Stimulated activated CD8-positive, alpha-beta memory T cell treated with anti-CD3 and anti-CD28 coated beads, Interleukin-15, amount 100 ng/mL, for 24 hours (primary cell): ENCODE results near the gene MPND.
"Not testable (repeated sequence)": the region's sequence is repeated elsewhere in the genome, so short reads cannot be mapped to it uniquely, and the experiment has no call there.

Experiments
- DNase-seq: peaks from one replicate; pipeline ENCODE4 v3.0.0-alpha.2; 2020; ENCODE audit warnings: low read depth

MPND gene

DNA sequence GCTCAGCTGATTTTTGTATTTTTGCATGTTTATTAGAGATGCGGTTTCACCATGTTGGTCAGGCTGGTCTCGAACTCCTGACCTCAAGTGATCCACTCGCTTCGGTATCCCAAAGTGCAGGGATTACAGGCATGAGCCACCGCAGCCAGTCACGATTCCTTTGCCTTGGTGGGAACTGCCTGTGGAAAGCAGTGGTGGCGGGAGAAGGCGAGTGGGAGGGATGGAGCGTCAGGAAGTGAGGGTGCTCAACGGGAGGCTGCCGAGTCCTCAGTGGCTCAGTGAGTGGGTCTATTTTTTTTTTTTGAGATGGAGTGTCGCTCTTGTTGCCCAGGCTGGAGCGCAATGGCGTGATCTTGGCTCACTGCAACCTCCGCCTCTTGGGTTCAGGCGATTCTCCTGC, 5.9 kb downstream of the MPND start:
- DNase-seq = not testable (repeated sequence)

DNA sequence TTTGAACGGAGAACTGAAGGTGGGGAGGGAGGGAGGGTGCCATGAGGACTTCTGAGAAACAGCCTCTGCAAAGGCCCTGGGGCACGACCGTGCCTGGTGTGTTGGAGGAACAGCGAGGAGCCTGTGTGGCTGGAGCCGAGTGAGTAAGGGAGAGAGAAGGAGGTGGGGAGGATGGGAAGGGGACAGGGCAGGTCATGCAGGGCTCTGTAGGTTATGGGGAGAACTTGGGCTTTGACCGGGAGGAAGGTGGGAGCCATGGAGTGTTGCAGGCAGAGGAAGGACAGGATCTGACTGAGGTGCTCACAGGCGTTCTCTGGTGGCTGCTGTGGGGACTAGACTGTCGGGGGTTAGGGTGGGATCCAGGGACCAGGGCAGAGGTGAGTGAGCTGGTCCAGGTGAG, 6.7 kb downstream of the MPND start:
- DNase-seq = no peak

DNA sequence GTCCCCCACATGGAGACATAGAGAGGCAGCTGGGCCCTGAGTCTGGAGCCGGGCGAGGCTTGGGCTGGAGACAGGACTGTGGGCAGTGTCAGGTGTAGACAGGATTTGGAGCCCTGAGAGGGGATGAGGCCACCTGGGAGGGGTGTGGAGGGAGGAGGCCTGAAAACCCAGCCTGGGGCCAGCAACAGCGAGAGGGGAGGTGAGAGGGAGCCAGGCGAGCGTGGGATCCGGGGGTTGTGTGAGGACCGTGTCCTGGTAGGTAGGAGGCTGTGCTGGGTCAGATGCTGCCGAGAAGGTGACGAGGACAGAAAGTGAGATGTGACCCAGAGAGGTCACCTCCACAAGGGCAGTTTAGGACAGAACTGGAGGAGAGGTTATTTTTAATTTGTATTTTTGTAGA, 7.4 kb downstream of the MPND start:
- DNase-seq = no peak

DNA sequence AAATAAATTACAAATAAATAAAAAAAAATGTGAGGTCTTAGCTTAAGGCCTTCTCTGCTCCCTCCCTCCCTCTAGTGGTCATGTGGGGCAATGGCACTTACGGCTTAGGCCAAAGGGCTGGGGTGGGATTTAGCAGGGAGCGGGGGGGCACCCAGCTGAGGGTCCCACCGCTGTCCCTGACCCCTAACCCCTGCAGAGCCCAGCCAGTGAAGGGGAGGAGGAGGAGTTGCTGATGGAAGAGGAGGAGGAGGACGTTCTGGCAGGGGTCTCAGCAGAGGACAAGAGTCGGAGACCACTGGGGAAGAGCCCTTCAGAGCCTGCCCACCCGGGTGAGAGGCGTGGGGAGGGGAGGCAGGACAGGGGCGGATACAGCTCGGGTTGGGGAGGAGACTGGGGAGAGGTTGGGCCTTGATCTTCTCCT, 9.3 kb downstream of the MPND start:
- DNase-seq = no peak

DNA sequence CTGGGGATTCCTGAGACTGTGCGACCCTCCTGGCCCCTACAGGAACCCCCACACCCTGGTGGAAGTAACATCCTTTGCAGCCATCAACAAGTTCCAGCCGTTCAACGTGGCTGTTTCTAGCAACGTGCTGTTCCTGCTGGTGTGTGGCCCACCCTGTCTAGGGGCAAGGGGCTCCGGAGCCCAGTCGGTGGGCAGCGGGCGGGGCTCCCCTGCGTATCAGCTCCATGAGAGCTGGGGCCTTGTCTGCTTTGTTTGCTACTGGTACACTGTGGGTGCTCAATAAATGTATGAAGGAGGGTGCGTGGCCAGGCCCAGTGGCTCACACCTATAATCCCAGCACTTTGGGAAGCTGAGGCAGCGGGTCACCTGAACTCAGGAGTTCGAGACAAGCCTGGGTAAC, 10.9 kb downstream of the MPND start:
- DNase-seq = no peak

DNA sequence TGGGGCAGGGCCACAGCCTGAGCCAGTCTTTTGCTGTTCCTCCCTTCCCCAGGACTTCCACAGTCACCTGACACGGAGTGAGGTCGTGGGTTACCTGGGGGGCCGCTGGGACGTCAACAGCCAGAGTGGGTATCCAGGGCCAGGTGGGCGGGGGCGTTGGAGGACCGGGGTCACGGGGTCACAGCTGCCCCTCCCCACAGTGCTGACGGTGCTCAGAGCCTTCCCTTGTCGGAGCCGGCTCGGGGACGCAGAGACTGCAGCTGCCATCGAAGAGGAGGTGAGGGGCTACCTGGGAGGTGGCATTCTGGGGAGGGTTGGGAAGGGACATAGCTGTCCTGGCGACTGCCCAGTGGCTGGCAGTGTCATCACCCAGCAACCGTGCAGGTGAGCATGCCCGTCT, 11.5 kb downstream of the MPND start:
- DNase-seq = no peak

DNA sequence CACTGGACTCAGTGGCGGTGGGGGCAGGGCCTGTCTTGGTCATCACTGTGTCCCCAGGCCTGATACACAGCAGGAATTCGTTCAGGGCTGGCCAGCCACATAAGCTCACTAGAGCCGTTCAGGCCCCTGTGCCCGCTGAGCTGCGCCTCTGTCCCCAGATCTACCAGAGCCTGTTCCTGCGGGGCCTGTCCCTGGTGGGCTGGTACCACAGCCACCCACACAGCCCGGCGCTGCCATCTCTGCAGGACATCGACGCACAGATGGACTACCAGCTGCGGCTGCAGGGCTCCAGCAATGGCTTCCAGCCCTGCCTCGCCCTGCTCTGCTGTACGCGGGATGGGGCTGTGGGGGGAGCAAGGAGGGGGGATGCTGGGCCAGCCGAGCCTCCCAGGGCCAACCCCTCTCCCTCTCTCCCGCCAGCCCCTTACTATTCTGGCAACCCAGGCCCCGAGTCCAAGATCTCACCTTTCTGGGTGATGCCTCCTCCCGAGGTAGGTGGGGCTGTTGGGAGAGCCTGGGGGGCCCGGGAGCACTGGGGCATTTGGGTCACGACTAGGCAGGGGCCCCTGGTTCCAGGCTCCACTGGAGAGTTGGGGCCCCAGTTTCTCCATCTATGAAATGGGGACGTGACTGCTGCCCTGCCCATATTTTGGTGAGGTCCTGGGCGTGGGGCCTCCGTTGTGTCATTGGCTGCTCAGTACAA, 13.9 kb downstream of the MPND start:
- no peak for DNase-seq

DNA sequence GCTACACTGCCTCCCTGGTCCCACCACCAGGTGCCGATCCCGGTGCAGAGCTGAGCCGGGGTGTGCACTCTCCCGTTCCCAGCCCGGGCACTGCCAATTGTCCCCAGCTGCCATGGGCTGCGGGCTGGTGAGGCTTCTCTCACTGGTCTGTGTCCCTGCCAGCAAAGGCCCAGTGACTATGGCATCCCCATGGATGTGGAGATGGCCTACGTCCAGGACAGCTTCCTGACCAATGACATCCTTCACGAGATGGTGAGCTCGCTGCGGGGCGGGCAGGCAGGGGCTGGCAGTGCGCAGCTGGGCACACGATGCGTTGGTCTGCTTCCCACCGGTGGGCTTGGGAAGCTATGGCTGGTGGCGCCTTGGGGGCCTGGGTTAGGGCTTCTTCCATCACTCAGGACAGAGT, 14.6 kb downstream of the MPND start:
- no peak for DNase-seq

DNA sequence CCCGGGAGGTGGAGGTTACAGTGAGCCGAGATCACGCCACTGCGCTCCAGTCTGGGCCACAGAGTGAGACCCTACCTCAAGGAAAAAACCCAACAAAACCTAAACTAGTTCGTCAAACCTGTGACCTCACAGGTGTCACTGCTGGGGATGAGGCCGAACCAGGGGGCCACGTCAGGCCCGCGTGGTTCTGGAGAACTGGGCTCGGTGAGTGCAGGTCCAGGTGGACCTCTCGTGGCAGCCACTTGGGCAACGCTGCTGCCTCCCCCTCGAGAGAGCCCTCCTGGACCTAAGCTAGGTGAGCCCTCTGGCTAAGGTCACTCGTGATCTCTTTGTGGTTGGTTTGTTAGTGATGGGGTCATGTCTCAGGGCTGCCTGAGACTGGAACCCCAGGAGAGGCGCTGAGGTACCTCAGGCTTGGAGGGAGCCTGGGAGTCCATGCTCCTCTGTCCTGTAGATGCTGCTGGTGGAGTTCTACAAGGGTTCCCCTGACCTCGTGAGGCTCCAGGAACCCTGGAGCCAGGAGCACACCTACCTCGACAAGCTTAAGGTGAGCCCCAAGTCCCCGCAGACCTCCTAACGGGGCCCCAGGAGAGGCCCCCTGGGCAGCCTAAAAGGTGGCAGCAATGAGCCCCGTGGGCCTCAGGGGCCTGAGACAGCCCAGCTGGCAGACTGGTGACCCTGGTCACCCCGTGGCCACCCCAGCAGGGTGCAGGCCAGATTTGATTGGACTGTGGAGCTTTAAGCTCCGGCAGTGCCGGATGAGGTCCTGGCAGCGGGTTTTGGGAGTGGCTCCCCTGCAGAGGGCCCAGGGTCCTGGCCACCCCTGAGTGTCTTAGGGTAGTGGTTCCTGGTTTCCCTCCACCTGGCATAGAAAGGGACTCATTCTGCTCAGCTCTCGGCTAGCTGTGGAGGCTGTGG, 15.6 kb downstream of the MPND start:
- DNase-seq = no peak

DNA sequence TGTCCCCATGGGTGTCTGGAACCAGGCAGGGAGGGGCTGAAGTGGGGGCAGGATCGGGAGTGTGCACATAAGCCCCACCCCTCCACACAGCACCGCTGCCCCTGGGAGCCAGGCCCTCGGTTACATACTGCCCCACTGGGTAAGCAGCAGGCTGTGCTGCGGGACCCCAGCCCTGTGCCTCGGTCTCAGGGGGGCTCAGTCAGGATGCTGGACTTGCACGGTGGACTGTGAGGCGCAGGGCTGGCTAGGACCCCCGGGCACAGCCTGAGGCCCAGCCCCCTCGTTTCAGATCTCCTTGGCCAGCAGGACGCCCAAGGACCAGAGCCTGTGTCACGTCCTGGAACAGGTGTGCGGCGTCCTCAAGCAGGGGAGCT, 16.3 kb downstream of the MPND start:
- DNase-seq = no peak

DNA sequence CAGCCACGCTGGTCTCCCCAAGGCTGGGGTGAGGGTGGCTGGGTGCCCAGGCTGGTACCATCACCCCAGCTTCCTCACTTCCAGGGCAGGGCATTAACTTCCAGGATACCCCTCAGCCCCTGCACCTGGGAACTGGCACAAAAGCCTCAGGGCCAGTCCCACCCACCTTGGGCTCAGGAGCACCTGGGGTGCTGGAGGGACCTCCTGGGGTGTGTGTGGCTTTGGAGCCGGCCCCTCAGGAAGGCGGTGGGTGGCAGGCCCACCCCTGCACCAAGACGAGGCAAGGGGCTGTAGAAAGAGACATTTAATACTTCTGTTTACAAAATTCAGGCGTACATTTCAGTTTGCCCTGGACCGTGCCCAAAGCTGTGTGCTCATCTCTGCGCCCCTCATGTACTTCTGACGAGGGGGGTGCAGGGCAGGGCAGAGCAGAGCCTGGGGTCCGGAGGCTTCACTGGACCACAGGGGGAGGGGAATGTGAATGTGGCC, 16.8 kb downstream of the MPND start:
- DNase-seq = no peak

DNA sequence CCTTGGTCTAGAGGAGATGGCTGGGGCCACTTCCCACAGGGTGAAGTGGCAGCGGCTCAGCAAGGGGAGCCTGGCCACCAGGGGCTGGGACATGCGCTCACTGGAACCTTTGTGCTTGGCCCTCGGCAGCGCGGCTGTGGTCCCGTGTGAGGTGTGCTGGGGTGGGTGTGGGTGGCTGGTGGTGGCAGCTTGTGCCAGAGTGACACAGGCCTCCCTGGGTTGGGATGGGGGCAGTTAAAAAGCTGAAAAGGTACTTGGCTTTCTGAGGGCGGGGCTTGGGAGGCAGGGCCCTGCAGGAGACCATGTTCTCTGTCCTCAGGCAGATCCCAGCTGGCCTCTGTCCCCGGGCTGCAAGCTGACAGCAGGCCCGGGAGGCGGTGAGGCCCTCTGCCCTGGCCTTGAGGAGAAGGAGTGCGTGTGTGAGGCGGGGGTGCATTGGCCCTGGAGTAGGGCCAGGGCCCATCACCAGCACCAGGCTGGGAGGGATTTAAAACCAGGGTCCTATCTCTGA, 17.3 kb downstream of the MPND start:
- DNase-seq = no peak

DNA sequence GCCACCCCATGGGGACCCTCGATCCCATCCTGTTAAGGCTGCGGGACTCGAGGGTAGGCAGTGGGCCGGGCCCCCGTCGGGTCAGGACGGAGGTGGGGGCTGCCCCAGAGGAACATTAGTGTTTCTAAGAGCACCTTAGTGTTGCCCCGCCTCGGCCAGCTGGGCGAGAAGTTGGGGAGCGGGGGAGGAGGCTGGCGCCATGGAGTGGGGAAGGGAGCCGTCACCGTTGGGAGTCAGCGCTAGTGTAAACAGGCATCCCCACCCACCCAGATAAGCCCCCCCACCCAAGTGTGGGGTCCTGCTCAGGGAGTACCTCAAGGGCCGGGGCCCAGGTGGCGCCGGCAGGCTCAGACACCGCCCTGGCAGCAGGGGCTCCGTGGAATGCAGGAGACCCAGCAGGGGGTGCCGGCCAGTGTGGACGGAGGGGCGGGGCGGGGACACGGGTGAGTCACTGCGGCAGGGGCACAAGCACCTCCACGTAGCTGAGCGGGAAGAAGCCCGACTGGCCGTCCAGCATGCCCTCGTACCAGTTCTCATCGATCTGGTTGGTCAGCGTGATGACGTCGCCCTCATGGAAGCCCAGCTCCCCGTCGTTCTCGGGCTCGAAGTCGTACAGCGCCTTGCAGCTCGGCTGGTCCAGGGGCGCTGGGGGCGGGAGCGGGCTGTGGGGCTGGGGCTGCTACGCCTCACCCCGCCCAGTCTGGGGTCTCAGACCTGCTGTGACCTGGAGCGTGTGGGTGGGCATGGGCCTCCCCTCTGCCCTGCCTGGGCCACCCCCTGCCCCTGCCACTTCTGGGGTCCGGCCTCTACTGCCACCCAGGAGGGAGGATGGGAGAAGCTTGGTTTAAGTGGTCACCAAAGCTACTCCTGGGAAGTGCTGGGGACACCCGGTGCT, 18.0 kb downstream of the MPND start:
- no peak for DNase-seq

DNA sequence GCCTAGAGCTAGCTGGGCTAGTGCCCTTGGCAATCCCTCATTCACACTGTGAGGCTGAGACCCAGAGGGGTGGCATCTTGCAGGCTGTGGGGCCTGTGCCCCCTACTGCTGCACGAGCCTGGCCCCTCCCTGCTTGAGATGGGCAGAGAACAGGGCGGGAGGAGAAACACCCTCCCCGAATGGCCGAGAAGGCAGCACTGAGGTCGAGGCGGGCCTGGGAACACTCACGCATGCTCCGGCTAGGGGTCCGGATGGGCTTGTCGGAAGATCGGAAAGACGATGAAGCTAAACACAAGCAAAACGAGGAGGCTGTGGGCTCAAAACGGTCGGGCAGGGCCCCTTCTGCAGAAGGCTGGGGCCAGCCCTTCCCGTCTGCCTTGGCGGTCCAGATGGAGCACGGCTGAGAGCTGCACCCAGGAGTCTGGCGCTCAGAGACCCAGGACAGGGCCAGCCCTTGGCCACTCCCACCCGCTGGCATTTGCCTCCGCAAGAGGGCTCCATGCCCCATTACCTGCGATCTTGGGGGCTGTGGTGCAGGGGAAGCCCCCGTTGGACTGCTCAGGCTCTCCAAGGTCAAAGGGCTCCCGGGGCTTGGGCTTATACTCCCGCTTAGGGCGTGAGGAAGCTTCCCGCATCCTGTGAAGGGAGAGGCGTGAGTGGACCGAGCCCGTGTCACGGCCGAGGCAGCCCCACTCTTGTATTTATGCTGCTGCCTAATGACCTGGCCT, 18.9 kb downstream of the MPND start:
- DNase-seq = no peak

DNA sequence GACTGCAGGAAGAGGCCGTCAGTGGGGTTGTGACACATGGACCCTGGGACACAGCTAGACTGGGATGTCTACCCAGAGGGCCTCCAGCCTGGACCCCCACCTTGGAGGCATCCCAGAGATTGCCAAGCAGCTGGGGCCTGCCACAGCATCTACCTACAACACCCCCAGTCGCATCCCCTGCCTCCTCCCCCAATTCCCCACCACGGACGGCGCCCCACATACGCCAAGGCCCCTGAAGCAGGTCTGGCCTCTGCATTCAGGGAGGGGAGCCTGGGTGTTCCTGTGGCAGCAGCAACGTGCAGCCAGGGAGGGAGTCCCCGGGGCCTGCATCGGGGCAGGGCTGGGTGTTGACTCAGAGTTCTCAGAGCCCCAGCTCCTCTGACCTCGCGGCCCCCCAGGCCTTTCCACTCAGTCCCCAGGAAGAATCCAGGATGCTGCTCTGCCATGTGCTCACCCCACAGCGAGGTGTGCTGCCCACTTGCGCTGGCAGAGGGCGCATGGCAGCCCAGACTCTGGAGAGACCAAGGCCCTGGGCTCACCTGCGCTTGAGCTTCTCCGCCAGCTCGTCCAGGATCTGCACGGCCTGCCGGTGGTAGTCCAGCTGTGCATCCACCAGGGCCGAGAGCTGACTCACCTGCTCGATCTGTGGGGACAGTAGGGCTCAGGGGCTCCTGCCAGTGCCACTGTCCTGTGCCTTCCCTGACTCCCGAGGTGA, 19.6 kb downstream of the MPND start:
- no peak for DNase-seq

DNA sequence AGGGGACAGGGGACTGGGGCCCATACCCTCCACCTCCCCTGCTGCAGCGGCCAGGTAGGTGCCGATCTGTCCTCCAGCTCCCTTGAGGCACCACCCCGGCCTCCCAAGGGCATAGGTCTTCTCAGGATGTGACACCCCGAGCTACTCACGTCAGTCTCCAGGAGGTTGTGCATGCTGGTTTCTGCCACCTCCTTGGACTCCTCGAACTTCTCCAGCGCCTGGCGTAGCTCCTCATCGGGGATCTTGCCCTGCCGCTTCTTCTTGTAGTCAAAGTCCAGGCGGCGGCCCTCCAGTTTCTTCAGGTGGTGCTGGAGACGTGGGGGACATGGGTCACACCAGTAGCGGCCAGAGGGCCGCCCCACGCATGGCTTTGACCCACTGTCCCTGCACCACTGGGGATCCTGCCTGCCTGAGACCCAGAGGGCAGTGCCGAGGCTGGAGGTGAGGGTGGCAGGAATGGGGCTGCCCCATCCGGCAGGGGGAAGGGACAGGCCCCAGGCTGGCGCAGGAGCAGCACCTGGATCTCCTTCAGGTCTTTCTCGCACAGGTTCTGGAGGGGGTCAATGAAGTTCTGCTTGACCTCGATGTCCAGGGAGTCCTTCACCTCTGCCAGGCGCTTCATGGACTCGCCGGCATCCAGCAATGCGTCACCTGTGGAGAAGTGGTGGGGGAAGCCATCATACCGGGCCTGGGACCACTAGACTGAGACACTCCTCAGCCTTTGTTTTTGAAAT, 20.4 kb downstream of the MPND start:
- no peak for DNase-seq

DNA sequence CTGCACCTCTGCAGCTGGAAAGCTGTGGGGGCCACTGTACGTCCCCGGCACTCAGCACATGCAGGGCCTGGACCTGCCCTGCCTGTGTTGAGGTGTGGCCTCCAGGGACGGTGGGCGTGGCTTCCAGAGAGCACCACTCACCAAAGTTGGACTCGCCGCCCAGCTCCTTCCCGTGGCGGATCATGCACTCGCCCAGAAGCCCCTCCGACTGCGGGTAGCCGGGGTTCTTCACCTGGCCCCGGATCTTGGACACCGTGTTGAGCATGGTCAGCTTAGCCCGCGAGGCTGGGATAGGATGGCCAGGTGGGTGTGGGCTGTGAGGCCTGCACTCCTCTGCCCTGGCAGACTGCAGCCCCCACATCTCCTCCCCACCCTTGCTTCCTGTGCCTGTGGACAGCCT, 22.0 kb downstream of the MPND start:
- no peak for DNase-seq

DNA sequence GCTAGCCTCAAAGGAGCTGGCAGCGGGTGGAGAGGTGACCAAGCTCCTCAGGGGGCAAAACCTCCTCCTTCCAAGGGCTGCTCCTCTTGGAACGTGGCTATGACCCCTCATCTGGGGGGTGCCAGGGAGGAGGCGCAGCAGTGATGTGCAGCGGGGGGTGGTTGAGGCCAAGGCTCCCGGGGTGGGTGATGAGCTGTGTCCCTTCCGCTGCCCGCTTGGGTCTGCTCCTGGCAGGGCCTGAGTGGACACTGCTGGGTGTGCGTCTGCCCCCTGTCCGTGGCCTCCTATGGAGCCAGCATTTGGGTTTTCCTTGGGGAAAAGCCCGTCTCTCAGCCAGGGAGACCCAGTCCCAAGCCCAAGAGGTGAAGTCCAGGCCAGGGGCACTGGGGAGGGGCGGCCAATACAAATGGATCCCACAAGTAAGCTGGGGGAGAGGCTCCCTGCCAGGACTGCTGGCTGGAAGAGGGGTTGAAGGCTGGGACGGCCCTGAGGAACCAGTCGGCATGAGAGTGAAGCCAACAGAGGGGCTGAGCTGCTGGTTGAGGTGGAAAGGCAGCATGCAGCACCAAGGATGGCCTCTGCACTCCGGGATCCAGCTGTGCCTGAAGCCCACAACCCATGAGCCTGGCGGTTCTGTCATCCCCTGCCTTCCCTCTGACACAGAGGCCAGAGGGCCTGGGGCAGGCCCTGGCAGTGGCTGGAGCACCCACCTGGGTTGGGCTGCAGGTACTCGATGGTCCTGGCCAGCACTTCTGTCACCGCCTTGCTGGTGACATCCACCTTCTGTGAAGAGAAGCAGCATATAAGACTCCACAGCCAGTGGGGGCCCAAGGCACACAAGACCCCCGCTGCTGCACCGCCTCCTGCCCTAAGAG, 22.7 kb downstream of the MPND start:
- no peak for DNase-seq
